SK-N-DZ (cell line): ENCODE data around the gene ZNF548. TPM values are rescaled to one million over a fixed set of nuclear protein-coding genes. Genes with fewer than 3 reads are reported as not detected.
"Not testable (repeated sequence)": the region's sequence is repeated elsewhere in the genome, so short reads cannot be mapped to it uniquely, and the experiment has no call there.

Experiments used
- DNase-seq: peaks from one replicate; pipeline ENCODE4 v3.0.0-alpha.2; 2015; ENCODE audit warnings: low spot score
- polyA plus RNA-seq, 2 experiments: library from polyadenylated mRNA; depleted of rRNA; stranded (reverse); fragments of >200 nt; gene quantifications; 2 replicates each; pipeline ENCODE4 v1.2.3, GENCODE V29; 2014

ZNF548 gene
- polyA plus RNA-seq (2014; cell fraction: cytosol; rRNA removed), result 9.0 and 12.3 TPM in 2 replicates
- polyA plus RNA-seq (2014; cell fraction: nucleus; rRNA removed), result 10.2 and 13.7 TPM in 2 replicates

GRCh38 chr19:57389730-57390598 lies at the start of gene ZNF548:
Gene ZNF548, plus strand, starts transcription at chr19:57389854. Its CDS starts 246 bp downstream, at chr19:57390100.
- DNase-seq, result peak; percentile 98

GRCh38 chr19:57342582-57342981 lies 47.1 kb upstream of the ZNF548 start:
- DNase-seq, result no peak

GRCh38 chr19:57348136-57348535 lies 41.5 kb upstream of the ZNF548 start:
- no peak for DNase-seq

- peak; percentile 86 for DNase-seq
Measured at GRCh38 chr19:57350877-57351805, 38.5 kb upstream of the ZNF548 start, which contains the start of gene ZNF304. Gene ZNF304, plus strand, starts transcription at chr19:57351271. Its CDS starts 394 bp downstream, at chr19:57351665.

GRCh38 chr19:57351867-57352266 lies 37.8 kb upstream of the ZNF548 start:
- no peak for DNase-seq

- no peak for DNase-seq
Measured at GRCh38 chr19:57355916-57356315, 33.7 kb upstream of the ZNF548 start.

GRCh38 chr19:57357406-57357805 lies 32.2 kb upstream of the ZNF548 start:
- DNase-seq, result no peak

- no peak for DNase-seq
Measured at GRCh38 chr19:57359300-57359699, 30.4 kb upstream of the ZNF548 start.

- DNase-seq, result no peak
Measured at GRCh38 chr19:57362419-57362818, 27.2 kb upstream of the ZNF548 start.

GRCh38 chr19:57362997-57363687 lies 26.5 kb upstream of the ZNF548 start, which contains the start of the genes TRAPPC2B and ZNF547:
Gene TRAPPC2B, plus strand, starts transcription at chr19:57363551. Its CDS starts 1,283 bp downstream, at chr19:57364834.
Gene ZNF547, plus strand, starts transcription at chr19:57363551. Its CDS starts 5,005 bp downstream, at chr19:57368556.
- DNase-seq, result peak; percentile 98

- DNase-seq, result no peak
Measured at GRCh38 chr19:57363688-57364181, 25.9 kb upstream of the ZNF548 start.

GRCh38 chr19:57366776-57367175 lies 22.9 kb upstream of the ZNF548 start:
- no peak for DNase-seq

- DNase-seq, result no peak
Measured at GRCh38 chr19:57374179-57374578, 15.5 kb upstream of the ZNF548 start.

GRCh38 chr19:57374647-57375046 lies 15.0 kb upstream of the ZNF548 start:
- not testable (repeated sequence) for DNase-seq

GRCh38 chr19:57376151-57376550 lies 13.5 kb upstream of the ZNF548 start:
- no peak for DNase-seq

- no peak for DNase-seq
Measured at GRCh38 chr19:57377498-57378146, 12.0 kb upstream of the ZNF548 start.

- DNase-seq, result no peak
Measured at GRCh38 chr19:57380923-57381322, 8.7 kb upstream of the ZNF548 start.

- no peak for DNase-seq
Measured at GRCh38 chr19:57382806-57383488, 6.7 kb upstream of the ZNF548 start.

GRCh38 chr19:57389194-57389729 lies 392 bp upstream of the ZNF548 start:
- DNase-seq, result no peak
